ENCODE results near the gene CD248. TPM values are rescaled to one million over a fixed set of nuclear protein-coding genes. Genes with fewer than 3 reads are reported as not detected.

The CD248 gene
- polyA plus RNA-seq, 2 of the 4 experiments (the other 2 are of a cell fraction): 0.03 TPM; not detected in 1

GRCh38 chr11:66328031-66328301, 11.1 kb upstream of the CD248 start:
- 81% methylated on average over 3 of the region's 3 CpGs for WGBS (ENCODE audit: missing lambda C conversion rate)
- ChIA-PET POLR2A (no interaction called here), CTCF (interaction anchor here (2.2 kb wide), 1 partner anchor 15 kb away, joined by 37 read pairs; no protein-coding TSS in a partner anchor)
- no peak for FAIRE-seq
- Histone ChIP-seq H3K9me3 (no peaks in the 10 kb centered on the region), H3K4me2 (peak overlapping the region; percentile 50), H3K4me3 (no peak overlapping the region), H3K27ac (peak overlapping the region; percentile 48 to 88; a peak in 5 of 6 replicates), H3K4me1 (peaks cover 37% of the 10 kb centered on the region)
- no peak for DNase-seq (ENCODE audit: low read depth in 1 of 2, low spot score in 1 of 2)
- TF ChIP-seq CBX2 (IDR thresholded peaks at IDR 0.05; ENCODE audit: borderline replicate concordance, low read depth) (no peak), JUNB (IDR thresholded peaks at IDR 0.05) (no peak)
- ATAC-seq: peak; percentile 8 to 42; a peak in 5 of 6 replicates

GRCh38 chr11:66327171-66328030, 10.6 kb upstream of the CD248 start:
- peak overlapping the region; percentile 50 for H3K4me2 ChIP-seq
- ChIA-PET POLR2A (interaction anchor here (1.3 kb wide), 1 partner anchor 15 kb away, joined by 11 read pairs; no protein-coding TSS in a partner anchor), CTCF (interaction anchor here (0.6 to 2.2 kb wide), 12 partner anchors 9 to 61 kb away, joined by 3 to 37 read pairs (median 4); partner anchors contain the start of genes BRMS1, CD248 and RIN1)
- H3K4me1 ChIP-seq: peaks cover 37% of the 10 kb centered on the region
- 84% methylated on average over 9 of the region's 10 CpGs for WGBS (ENCODE audit: missing lambda C conversion rate)
- DNase-seq (ENCODE audit: low read depth in 1 of 2, low spot score in 1 of 2) (no peak), FAIRE-seq (peak; percentile 23), ATAC-seq (peak; percentile 17 to 58; a peak in 3 of 6 replicates)
- no peak overlapping the region for H3K4me3 ChIP-seq
- no peaks in the 10 kb centered on the region for H3K9me3 ChIP-seq
- TF ChIP-seq FOSL2 (IDR thresholded peaks at IDR 0.05) (no peak), FOSL2 (CRISPR knock-in tag; IDR thresholded peaks at IDR 0.05) (0 out of 2 replicates have a peak, but pooled peaks have one; percentile 4), NR3C1 (IDR thresholded peaks at IDR 0.05) (no peak), MAFK (IDR thresholded peaks at IDR 0.05; ENCODE audit: partially characterized antibody) (no peak)
- H3K27ac ChIP-seq: peak overlapping the region; percentile 48 to 88

- 62% methylated on average over 9 of the region's 21 CpGs for WGBS (ENCODE audit: missing lambda C conversion rate)
- ChIA-PET POLR2A (interaction anchor here (0.8 to 1.3 kb wide), 2 partner anchors 9 to 14 kb away, joined by 3 to 11 read pairs; no protein-coding TSS in a partner anchor), CTCF (interaction anchor here (0.6 to 2.2 kb wide), 12 partner anchors 9 to 62 kb away, joined by 3 to 37 read pairs (median 4); partner anchors contain the start of genes BRMS1, CD248 and RIN1)
- Histone ChIP-seq H3K9me3 (no peaks in the 10 kb centered on the region), H3K4me1 (peaks cover 37% of the 10 kb centered on the region), H3K27ac (peak overlapping the region; percentile 48 to 88), H3K4me2 (peak overlapping the region; percentile 50), H3K4me3 (no peak overlapping the region)
- peak; percentile 12 to 21; a peak in 3 of 6 replicates for ATAC-seq
- no peak for DNase-seq (ENCODE audit: low read depth in 1 of 2, low spot score in 1 of 2)
- no peak for FAIRE-seq
- TF ChIP-seq PBX3 (IDR thresholded peaks at IDR 0.05) (no peak), FOSB (CRISPR knock-in tag; IDR thresholded peaks at IDR 0.05) (no peak), SREBF2 (IDR thresholded peaks at IDR 0.05) (no peak), RNF2 (IDR thresholded peaks at IDR 0.05; ENCODE audit: borderline replicate concordance, low read depth) (no peak), HDAC2 (IDR thresholded peaks at IDR 0.05) (no peak), POLR2AphosphoS2 (conservative IDR thresholded peaks at IDR 0.05; ENCODE audit: low read length) (no peak), RCOR1 (IDR thresholded peaks at IDR 0.05; ENCODE audit: low read depth, low read length) (no peak), CHD2 (IDR thresholded peaks at IDR 0.05; ENCODE audit: low read length, partially characterized antibody) (no peak), MYC (IDR thresholded peaks at IDR 0.05; ENCODE audit: borderline replicate concordance, low read length) (no peak), BCL3 (IDR thresholded peaks at IDR 0.05) (no peak), NFE2L2 (conservative IDR thresholded peaks at IDR 0.05; ENCODE audit: low read length) (no peak), GATA3 (IDR thresholded peaks at IDR 0.05; ENCODE audit: borderline replicate concordance) (no peak), HOXB13 (CRISPR knock-in tag; IDR thresholded peaks at IDR 0.05; ENCODE audit: low read depth) (no peak), HEYL (CRISPR knock-in tag; IDR thresholded peaks at IDR 0.05) (no peak), ZSCAN20 (CRISPR knock-in tag; IDR thresholded peaks at IDR 0.05) (no peak), ZFP36 (IDR thresholded peaks at IDR 0.05; ENCODE audit: borderline replicate concordance, partially characterized antibody) (no peak), TFCP2L1 (CRISPR knock-in tag; IDR thresholded peaks at IDR 0.05) (no peak), CBX8 (IDR thresholded peaks at IDR 0.05) (no peak)
These were observed 9.6 kb upstream of the CD248 start for GRCh38 chr11:66326261-66327111.
